HG02642 (cell line): ENCODE measurements around the gene GNAQ.

ENCODE experiments used
- ATAC-seq: cut with Tn5 transposase; IDR thresholded peaks from one replicate; pipeline ENCODE4 v1.9.1; 2021; ENCODE audit warnings: mild to moderate bottlenecking; ENCODE audit not compliant: unreplicated experiment, poor library complexity

Gene GNAQ

GRCh38 chr9:77980622-77981021 lies 51.0 kb downstream of the GNAQ start:
- ATAC-seq: no peak

DNA sequence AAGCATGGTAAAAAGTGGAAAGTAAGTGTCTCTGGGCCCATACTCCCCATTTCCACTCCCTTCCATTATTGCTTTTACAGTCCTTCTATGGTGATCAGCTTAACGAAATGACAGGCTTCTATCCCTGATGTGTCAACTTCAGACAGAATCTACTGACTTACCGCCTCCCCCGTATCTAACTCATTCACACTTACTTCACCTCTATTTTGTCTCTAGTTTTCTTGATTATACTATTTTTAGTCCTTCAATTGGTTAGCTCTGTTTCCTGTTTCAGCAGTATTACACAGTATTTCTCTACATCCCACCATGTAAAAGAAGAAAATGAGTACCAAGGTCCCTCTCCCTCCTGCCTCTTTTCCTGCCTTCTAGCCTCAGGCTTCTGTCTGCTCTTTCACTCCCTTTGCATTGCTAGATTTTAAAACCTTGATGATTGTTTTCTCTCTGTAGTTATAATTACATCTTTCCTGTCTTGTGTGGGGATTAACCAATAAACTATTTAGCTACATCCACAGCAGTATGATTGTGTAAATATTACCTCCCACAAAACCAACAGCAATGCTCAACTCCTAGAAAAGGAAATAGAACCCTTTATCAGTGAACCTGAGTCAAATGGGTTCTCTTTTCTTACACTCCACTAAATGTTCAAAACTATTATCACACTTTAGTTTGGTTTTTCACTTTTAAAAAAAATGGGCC lies 53.4 kb downstream of the GNAQ start:
- no peak for ATAC-seq

DNA sequence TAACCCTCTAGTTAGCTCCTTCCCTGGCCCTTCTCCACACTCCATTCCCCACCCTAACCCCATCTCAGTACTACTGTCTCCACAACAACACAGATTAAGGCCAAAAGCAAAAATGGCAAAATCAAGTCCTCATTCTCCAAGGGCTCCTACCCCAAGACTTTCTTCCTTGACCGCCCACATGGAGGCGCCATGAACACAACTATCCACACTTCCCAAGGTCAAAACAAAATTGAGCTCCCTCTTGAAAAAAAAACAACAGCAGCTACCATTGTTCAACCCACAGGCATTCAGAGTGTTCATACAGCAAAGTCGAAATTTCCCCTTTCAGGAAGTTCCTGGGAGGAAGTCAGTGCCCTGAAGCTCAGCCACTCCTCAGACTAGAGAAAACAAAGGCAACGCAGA lies 54.4 kb downstream of the GNAQ start:
- ATAC-seq: no peak

DNA sequence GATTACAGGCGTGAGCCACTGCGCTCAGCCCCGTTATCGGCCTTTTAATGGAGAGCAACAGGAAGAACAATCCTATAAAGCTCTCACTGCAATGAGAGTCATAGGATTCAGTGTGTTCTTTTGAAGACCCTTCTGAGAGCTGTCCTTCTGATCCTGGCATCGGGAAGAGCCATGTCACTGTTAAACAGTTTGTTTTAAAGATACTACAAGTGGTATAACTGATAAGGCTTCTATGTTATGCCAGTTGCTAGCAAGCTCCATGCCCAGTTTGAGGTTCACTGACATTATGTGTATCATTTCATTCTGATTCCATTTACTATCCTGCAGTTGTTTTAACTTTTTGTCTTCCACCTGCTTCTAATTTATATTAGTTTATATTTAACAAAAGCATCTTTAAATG lies 55.8 kb downstream of the GNAQ start:
- ATAC-seq: no peak

DNA sequence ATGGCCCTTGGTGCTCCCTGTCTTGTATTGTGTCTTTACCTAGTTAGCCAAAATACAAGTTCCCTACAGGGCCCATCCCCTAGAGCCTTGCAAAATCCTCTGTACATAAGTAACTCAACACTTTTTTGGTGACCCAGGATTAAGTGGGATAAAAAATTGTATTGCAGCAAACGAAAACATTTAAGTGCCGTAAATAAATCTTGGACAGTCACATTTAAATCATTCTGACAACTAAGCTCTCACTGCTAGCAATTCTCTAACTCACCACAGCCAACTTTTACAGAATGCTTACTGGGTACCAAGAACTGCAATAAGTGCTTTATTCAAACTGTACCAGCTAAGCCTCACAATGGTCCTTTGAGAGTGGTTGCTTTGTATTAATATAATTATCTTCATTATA lies 56.6 kb downstream of the GNAQ start:
- no peak for ATAC-seq

DNA sequence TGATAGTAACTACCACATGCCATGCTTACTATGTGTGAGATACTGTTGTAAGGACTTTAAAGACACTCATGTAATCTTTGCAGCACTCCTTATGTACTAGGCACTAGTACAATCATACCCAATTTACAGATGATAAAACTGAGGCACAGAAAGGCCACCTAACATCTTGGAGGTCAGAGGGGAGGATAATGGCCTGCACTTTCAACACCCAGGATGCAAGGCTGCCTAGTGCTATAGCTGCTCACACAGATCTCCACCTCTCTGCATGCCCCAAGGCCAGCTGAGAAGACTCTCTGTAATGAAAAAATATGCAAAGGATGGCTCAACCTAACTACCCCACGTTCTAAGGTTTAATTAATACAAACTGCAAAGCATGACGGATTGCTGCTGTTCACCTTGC lies 57.2 kb downstream of the GNAQ start:
- ATAC-seq: no peak

- ATAC-seq: no peak
Observed at GRCh38 chr9:77969083-77969482, 62.5 kb downstream of the GNAQ start.

GRCh38 chr9:77968506-77968905 lies 63.1 kb downstream of the GNAQ start:
- ATAC-seq: no peak

GRCh38 chr9:77966718-77967117 lies 64.9 kb downstream of the GNAQ start:
- ATAC-seq: no peak

GRCh38 chr9:77965445-77966123 lies 66.0 kb downstream of the GNAQ start:
- ATAC-seq: no peak

GRCh38 chr9:77964258-77964657 lies 67.4 kb downstream of the GNAQ start:
- ATAC-seq: no peak

GRCh38 chr9:77961541-77961940 lies 70.1 kb downstream of the GNAQ start:
- ATAC-seq: no peak

DNA sequence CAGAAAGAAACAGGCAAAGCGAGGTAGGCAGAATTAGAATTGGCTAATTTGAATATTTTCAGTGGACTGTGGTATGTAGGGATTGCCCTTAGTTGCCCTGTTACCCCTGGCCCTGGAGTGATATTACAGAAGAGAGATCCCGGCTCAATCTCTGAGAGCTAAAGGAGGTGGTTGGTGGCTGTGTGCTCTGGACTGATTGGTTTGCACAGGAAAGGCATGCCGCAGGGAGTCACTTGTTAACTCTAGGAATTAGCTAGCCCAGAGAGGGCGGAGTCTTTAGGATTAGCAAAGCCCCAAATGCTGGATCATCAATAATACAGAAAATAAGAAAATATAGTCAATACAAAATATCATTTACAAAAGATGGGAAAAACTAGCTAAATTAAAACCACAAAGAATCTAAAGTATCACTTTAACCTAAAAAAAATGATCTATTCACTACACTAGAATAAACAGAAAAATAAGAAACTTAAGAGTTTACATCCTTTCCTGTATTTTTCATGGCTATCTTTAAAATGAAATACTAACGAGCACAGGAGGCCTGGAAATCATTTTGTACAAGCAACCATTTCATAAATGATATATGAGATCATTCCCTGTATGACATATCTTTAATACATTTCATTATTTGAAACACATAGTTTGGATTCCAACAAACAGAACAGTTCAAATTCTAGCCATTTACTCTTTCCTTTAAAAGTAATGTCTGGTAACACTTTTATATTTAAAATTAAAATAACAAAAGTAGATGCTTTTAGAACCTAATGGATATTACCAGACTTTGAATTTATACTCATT lies 71.1 kb downstream of the GNAQ start:
- ATAC-seq: no peak

DNA sequence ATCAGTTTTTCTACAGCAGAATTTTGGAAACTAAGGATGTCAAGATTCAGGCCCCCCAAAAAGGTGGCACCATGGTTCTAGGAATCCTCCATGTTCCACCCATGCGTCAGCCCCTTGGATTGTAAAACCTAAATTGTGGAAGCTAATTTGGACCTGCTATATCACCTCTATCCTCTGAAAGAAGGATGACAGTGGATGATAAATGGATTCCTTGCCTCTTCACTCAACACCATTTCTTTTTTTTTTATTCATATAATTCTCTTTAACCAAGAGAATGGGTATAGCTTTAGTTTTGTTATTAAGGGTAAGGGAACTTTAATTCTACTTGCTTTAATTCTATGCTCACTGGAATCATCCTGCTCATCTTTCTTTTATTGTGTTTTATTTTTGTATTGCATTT lies 71.8 kb downstream of the GNAQ start:
- no peak for ATAC-seq

GRCh38 chr9:77957652-77958051 lies 74.0 kb downstream of the GNAQ start:
- no peak for ATAC-seq

GRCh38 chr9:77956555-77956954 lies 75.1 kb downstream of the GNAQ start:
- no peak for ATAC-seq

DNA sequence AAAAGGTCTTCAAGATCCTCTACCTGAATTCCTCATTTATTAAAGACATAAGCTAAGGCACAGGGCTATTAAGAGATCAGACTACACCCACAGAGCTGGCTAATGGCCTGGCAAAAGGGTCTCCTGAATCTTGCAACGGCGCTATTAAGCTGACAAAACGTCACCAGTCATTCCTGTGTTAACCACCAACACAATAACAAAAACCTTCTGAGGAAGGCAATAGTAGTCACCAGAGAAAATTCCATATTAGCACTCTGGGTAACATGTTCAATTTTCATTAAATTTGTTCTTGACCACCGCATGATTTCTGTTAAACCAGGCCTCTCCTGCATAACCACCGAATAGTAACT lies 77.0 kb downstream of the GNAQ start:
- ATAC-seq: no peak

- ATAC-seq: no peak
Observed at GRCh38 chr9:77954013-77954665, 77.5 kb downstream of the GNAQ start.

DNA sequence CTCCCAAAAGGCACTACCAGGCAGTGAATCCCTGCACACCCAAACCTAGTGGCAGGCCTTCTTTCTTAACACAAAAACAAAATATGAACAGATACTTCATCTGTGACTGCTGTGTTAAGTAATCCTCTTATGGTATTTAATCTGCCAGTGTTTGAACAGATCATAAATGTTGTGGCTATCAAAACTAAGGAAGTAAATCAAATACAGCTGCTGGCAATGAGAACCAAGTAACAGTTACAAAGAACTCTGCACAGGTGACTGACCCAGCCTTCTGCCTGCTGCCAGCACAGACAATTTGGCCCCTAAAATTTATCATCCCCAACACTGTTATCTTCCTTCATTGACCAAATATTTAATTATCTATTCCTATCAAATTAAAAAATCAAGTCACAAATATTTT lies 78.0 kb downstream of the GNAQ start:
- no peak for ATAC-seq

DNA sequence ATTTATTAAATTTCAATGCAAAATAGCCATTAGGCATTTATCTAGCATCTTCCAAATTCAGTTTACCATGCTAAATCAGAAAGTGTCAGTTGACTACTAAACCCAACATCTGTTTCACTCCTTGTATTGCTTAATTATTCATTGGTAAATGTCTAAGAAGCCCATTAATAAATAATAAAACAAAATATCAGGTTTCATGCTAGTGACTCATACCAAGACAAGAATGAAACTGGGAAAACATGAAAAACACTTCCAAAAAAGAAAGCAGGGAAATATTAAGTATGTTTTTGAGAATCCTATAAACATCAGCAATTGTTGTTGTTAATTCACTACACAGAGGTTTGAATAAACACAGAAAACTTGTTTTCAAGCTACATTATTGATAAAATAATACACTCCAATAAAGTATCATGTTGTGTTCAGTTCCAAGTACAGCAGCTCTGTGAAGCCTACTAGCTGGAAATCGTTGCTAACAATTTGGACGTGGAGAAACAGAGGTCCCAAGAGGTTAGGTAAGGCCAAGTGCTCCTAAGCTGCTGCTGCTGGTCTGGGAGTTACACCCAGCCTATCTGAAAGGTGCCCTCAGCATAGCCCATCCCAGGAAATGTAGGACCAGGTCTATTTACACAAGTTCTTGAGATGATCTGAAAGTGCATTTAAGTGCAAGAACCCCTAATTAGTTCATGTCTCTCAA lies 78.8 kb downstream of the GNAQ start:
- no peak for ATAC-seq
